ENCODE data around the gene LYPD1. TPM values are rescaled to one million over a fixed set of nuclear protein-coding genes. Genes with fewer than 3 reads are reported as not detected.

LYPD1 gene
- total RNA-seq, 1 experiment from 2014 or later: not detected

- H3K9ac ChIP-seq (ENCODE audit: low read length): no peak overlapping the region
- no peaks in the 10 kb centered on the region for H3K4me1 ChIP-seq (ENCODE audit: control insufficient read depth in 1 of 2, insufficient read depth in 2 of 2, low read length in 2 of 2)
- BruUV-seq (replicated peaks): no TSS peak
- ChIA-PET POLR2A (no interaction called here), RAD21 (ENCODE audit: low non-redundant PET in 1 of 2, low total read pairs in 2 of 2, uncharacterized antibody in 2 of 2, unreplicated experiment in 2 of 2) (no interaction called here), CTCF (interaction anchor here (1.0 kb wide), 1 partner anchor 494 kb away, joined by 3 read pairs; no protein-coding TSS in a partner anchor)
- no peak overlapping the region for H3K27ac ChIP-seq (ENCODE audit: low read depth, low read length)
- no peak for TF ChIP-seq EZH2 (IDR thresholded peaks at IDR 0.05)
- TF ChIP-seq YY1 (IDR thresholded peaks at IDR 0.05; ENCODE audit: extremely low read depth, insufficient replicate concordance, low read depth, low read length): no peak
- TF ChIP-seq ZNF274 (IDR thresholded peaks at IDR 0.05; ENCODE audit: low read depth, low read length): no peak
- no peak for TF ChIP-seq EGR1 (IDR thresholded peaks at IDR 0.05; ENCODE audit: low read depth)
- TF ChIP-seq CTCF (IDR thresholded peaks at IDR 0.05 in 2 of 3, conservative IDR thresholded peaks at IDR 0.05 in 1 of 3; ENCODE audit: borderline replicate concordance in 1 of 3, insufficient read depth in 1 of 3, low read depth in 2 of 3, low read length in 2 of 3): no peak
- TF ChIP-seq, protein P1, sequence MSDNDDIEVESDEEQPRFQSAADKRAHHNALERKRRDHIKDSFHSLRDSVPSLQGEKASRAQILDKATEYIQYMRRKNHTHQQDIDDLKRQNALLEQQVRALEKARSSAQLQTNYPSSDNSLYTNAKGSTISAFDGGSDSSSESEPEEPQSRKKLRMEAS (IDR thresholded peaks at IDR 0.05): no peak
- TF ChIP-seq EZH2phosphoT487 (IDR thresholded peaks at IDR 0.05; ENCODE audit: borderline replicate concordance): no peak
- TF ChIP-seq SIN3A (IDR thresholded peaks at IDR 0.05; ENCODE audit: low read depth): no peak
- no peaks in the 10 kb centered on the region for H3K79me2 ChIP-seq (ENCODE audit: insufficient read depth, low read length)
- no peak overlapping the region for H3K4me3 ChIP-seq (replicated peaks in 1 of 2; ENCODE audit: low read depth in 1 of 2, low read length in 2 of 2)
- intact Hi-C loops (cut with micrococcal nuclease): loop anchor here (10.0 kb wide), 2 partner anchors 497 to 1167 kb away; no protein-coding TSS in a partner anchor
- H3K9me2 ChIP-seq (ENCODE audit: insufficient read depth): no peaks in the 10 kb centered on the region; the same call in 1 of the 2 replicates
- ATAC-seq (no peak), DNase-seq (ENCODE audit: low read depth, low spot score) (no peak)
- no peak overlapping the region for H2AFZ ChIP-seq (ENCODE audit: low read depth, low read length, poor library complexity, severe bottlenecking)
- H3K9me3 ChIP-seq (ENCODE audit: control insufficient read depth in 1 of 2, insufficient read depth in 1 of 2, low read depth in 1 of 2, low read length in 2 of 2): no peaks in the 10 kb centered on the region
- H3K36me3 ChIP-seq (ENCODE audit: control insufficient read depth in 1 of 2, insufficient read depth in 2 of 2, low read length in 2 of 2): no peaks in the 10 kb centered on the region
- no peaks in the 10 kb centered on the region for H4K20me1 ChIP-seq (ENCODE audit: insufficient read depth)
- peaks cover 68% of the 10 kb centered on the region for H3K27me3 ChIP-seq (ENCODE audit: insufficient read depth, low read length)
- H3K4me2 ChIP-seq (ENCODE audit: low read length): no peak overlapping the region
Measured at GRCh38 chr2:132677661-132678060, 7.7 kb upstream of the LYPD1 start.
